GM19452 (cell line): ENCODE results near the gene ZFP36L1.
A peak's percentile ranks its signal among the peaks of the same experiment; 100 is the strongest.

Experiments
- ATAC-seq: cut with Tn5 transposase; IDR thresholded peaks from one replicate; pipeline ENCODE4 v1.9.1; 2021; ENCODE audit not compliant: unreplicated experiment

ZFP36L1 gene

DNA sequence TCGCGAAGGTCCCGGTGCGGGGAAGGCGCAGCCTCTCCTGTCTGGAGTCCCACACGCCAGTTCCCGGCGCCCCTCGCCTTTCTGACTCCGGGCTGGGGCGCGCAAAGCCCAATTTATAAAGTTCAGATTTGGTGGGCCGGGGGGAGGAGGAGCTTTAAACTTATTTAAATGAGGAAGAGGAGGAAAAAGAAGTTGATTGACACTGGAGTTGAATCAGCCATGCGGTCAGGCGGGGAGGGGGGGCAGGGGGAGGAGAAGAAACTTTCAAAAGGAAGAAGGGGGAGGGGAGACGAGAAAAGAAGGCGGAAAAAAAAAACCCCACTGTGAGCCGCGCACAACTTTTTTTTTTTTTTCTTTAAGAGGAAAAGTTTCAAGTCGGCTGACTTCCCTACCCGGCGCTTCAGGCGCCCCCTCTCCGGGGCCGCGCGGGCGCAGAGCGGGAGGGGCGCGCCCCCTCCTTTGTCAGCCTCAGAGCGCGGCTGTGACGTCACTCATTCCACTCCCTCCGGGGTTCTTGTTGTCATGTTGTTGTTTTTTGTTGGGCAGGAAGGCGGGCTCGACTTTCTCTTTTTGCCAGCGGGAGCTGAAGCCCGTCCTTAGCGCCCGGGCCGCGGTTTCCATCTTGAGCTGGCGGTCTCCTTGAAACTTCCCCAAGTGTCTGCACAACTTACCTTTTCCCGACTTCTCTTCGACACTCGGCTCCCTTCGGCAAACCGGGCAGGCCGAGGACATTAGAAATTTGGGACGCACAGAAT lies at the start of gene ZFP36L1:
TSS of gene ZFP36L1 (minus strand) at position 89 of the 755 bp plus-strand sequence. CDS start 129 bp downstream, outside the sequence.
- ATAC-seq: peak; percentile 32

DNA sequence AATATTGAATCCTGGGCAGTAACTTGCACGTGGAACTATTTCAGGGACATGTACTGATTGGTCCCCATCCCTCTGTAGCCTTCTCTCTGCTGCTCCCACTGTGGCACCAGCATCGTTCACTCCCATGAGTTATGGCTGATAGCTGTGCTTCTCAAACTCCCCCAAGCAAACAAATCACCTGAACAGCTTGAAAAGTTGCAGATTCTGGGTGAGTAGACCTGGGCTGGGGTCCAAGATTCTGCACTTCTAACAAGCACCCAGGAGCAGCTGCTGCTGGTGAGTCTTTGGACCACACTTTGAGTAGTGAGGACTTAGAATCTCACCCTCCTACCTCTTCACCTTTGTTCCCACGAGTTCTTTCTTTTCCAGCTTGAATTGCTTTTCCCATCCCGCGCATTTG lies 49.4 kb upstream of the ZFP36L1 start:
- no peak for ATAC-seq

DNA sequence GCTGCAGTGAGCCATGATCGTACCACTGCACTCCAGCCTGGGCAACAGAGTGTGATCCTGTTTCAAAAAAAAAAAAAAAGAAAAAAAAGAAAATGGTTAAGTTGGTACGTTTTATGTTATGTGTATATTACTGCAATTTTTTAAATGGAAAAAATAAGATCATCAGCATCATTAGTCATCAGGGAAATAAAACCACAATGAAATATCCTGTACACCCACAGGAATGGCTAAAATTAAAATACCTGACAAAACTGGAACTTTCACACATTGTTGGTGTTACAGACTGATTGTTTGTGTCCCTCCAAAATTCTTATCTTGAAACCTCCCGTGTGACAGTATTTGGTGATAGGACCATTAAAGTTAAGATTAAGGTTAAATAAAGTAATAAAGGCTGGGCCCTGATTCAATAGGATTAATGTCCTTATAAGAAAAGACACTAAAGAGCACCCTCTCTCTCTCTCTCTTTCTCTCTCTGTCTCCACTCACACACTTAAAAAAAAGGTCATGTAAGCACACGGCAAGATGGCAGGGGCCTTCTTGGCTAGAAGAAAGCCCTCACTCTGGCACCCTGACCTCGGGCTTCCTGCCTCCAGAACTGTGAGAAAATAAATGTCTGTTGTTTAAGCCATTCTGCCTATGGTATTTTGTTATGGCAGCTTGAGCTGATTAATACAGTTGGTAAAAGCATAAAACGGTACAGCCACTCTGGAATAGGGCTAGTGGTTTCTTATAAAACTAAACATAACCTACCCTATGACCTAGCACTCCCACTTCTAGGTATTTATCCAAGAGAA lies 48.3 kb upstream of the ZFP36L1 start:
- no peak for ATAC-seq

- ATAC-seq: no peak
Measured at GRCh38 chr14:68840454-68840853, 47.6 kb upstream of the ZFP36L1 start.

DNA sequence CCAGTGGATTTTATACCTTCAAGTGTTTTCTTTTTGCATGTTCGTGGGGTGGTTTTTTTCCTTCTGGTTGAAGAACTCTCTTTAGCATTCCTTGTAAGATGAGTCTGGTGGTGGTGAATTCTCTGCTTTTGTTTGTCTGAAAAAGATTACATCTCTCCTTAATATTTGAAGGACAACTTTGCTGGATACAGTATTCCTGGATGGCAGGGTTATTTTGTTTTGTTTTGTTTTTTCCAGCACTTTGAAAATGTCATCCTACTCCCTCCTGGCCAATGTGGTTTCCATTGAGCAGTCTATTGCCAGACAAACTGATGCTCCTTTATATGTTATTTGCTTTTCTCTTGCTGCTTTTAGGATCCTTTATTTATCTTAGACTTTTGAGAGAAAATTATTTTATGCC lies 43.2 kb upstream of the ZFP36L1 start:
- no peak for ATAC-seq

- no peak for ATAC-seq
Measured at GRCh38 chr14:68834816-68835215, 41.9 kb upstream of the ZFP36L1 start.

DNA sequence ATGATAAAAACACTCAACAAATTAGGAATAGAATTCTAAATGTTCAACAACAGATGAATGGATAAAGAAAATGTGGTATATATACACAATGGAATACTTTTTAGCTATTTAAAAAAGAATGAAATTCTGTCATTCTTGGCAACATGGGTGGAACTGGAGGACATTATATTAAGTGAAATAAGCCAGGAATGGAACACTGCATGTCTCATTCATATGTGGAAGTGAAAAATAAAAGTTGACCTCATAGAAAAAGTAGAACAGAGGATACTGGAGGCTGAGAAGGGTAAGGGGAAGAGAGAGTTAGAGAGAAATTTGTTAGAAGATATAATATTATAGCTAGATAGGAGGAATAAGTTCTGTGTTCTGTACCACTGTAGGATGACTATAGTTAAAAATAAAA lies 35.8 kb upstream of the ZFP36L1 start:
- no peak for ATAC-seq

DNA sequence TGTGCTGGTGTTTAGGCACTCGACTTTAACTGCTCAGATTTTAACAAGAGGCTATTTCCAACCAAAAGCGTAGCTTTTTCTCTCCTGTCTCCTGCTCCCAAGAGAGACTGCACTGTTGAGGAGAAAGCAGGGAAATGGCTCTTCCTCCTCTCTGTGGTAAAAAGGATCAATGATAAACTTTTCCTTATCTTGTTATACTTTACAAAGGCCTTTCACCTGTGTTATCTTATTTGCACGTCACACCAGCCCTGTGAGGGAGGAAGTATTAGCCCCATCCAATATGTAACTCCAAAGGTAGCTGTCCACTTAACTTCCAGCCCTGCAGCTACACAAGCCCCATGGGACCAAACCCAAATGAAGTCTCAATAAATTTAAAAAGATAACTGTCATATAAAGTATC lies 32.9 kb upstream of the ZFP36L1 start:
- no peak for ATAC-seq

DNA sequence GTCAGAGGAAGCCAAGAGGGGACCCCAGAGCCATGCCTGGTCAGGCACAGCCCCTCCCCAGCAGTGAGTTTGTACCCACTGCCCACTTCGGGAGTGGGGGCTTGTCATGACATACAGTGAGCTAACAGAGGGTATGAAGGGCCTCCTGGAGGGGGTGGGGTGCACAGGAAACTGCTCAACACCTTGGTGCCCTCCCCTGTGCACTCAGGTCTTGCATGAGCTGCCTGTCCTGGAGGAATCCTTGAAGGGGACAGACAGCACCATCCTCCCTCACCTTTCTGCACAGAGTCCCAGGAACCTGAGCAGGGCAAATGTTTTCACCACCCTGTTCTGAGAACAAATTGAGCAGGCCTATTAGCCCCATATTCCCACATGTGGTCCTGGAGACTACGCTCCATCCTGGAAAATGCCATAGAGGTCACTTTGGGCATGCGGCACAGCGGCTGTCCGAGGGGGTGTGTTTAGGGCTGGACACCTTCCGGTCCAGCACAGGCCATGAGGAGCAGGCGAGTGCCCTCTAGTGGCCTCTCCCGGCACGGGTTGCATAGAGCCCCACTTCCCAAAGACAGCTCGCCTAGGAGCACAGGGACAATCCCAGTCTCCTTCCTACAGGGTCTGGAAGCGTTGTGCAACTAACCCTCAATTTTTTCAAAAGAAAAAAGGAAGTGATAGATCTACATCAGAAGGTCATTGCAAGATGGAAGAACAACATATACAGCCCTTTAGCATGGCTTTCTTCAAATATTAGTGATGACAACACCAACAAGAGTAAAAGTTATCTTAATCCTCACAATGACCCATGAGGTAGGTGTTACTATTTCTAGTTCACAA lies 31.9 kb upstream of the ZFP36L1 start:
- no peak for ATAC-seq

DNA sequence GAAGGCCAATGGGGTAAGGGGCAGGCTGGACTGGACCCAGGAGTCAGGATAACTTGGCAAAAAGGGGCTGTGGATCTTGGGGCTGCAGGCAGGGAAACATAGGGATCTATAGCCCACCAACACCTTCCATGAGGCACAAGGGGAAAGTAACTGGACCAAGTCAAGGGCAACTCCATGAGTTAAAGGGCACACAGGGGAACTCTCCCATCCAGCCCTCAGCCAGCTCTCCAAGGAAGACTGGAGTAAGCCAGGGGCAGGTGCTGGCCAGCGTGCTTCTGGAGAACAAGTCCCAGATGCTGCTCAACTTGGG lies 31.3 kb upstream of the ZFP36L1 start:
- no peak for ATAC-seq

- no peak for ATAC-seq
Measured at GRCh38 chr14:68823434-68824206, 30.8 kb upstream of the ZFP36L1 start.

DNA sequence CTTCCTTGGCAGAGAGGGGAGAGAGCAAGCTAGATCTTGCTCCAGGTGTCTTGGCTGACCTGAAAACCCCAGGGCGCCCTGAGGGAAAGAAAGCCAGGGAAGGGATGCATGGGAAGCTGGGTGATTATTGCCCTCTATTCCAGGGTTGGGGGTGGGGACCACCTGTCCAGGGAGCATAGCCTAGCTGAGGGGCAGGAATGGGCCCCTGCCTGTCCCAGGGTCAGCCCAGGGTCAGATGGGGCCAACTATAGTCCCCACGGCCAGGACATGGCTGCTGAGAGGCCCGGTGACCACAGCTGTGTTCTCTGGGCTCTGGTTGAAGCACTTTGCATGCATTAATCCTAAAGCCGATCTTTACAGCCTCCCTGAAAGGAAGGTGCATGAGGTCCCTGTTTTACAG lies 30.1 kb upstream of the ZFP36L1 start:
- ATAC-seq: no peak

DNA sequence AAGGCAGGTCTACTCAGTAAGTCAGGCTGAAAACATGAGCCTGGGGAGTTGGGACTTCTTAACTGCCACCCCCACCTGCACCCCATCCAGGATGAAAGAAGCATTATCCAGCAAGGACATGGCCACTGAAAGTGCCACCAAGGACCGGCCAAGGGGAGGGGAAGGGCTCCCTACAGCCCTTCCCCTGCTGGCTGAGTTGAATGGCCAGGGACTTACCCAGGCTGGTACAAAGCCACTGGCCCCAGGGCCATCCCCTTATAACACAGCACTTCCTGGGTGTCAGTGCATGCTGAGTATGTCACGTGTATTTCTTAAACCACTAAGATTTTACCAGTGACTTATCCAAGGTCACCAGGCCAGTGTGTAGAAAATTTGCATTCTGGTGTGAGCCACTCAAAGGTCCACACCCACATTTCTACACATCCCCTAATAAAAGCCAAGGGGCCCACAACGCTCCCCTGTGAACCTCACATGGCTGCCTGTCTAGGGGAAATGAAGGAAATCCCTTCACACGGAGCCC lies 29.3 kb upstream of the ZFP36L1 start:
- peak; percentile 79 for ATAC-seq

DNA sequence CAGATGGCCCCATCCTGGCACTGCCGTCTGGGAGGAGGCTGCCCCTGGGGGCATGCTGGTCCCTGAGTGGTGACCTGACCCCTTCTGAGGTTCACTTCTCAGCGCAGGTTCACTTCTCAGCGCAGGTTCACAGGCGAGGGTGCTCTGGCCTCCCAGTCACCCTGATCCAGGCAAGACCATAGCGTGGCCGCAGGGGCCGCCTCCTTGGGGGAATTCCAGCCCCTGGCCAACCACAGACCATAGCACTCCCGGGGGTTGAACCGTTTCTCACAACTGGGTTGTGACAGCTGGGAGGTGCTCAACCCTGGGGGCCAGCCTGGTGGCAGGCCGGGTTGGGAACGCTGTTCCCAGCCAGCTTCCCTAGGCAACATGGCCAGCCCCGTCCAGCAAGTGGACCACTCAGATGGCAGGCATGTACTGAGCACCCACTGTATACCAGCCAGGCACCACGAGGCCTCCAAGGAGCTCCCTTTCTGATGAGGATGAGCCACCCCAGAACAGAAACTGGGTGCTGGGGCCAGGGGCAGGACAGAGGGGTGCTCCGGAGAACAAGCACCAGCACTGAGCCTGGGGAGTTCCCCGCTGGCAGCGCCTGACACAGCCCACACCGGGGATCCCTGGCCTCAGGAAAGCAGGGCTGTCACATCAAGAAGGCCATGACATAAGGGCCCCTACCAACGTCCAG lies 28.3 kb upstream of the ZFP36L1 start:
- ATAC-seq: no peak

- no peak for ATAC-seq
Measured at GRCh38 chr14:68820536-68820935, 27.7 kb upstream of the ZFP36L1 start.

DNA sequence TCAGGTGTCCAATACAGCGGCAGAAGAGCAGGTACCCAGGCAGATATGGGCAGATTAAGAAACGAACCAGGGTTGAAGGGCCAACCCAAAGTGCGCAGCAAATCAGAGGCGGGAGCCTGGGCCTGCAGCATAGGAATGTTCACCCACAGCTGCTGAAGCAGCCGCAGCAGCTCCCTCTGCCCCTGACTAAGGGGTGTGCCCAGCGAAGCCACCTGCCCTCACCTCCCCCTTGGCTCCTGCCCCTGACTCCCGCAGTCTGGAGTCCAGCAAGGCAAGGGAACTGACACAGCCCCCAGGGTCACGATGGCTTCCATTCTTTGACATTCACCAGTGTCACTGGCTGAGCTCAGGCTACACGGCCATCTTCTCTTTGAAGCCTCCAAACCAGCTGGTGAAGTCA lies 27.3 kb upstream of the ZFP36L1 start:
- no peak for ATAC-seq

DNA sequence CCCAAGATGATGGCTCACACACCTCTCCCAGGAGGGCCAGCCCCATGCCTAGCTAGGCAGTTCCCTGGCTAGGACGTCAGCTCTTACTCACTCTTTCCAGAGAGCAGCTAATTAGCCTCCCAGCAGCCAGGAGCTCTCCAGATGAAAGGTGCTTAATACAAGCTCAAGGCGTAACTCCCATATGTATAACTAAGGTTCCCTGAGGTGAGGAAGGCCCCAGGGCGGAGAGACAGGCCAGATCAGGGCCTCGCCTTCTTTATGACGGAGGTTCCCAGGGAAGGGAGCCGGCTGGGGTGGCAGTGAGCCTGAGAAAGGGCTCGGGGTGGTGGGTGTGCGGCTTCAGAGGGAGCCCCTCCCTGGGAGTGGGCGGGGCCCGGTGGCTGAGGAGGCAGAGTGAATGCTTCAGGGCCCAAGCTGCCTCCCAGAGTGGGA lies 26.4 kb upstream of the ZFP36L1 start:
- ATAC-seq: no peak

DNA sequence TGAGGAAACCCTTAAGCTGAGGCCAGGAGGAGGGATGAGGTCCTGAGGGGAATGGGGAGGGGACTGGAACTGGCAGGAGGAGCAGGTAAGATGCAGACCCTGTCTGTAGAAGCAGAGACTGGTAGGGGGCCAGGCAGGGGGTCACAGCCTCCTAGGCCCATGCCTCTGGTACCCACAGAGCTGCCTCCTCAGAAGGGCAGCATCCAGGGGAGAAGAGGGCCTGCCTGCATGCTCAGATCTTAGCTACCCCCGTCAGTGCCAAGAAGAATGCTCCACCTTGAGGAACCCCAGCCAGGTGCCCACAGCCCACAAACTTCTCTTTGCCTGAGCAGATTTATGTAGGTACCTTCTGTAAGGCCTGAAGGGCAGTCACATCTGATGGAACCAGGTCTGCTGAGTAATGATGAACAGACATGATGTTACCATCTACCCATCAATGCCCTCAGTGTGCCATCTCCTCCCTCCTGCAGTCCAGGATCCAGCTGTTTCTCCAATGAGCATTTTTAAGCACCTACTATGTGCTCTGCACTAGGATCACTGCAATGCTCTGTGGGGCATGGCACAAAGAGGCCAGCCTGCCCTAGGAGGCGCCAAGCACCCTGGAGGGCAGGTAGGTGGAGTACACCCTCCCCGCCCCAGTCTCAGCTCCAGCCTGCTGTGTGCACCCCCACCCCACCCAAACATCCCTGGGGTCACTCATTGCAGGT lies 24.8 kb upstream of the ZFP36L1 start:
- no peak for ATAC-seq

GRCh38 chr14:68816943-68817430 lies 24.1 kb upstream of the ZFP36L1 start:
- no peak for ATAC-seq
